Endodermal cell (in vitro differentiated cells): ENCODE results near the gene GARIN5A. TPM values are rescaled to one million over a fixed set of nuclear protein-coding genes. Genes with fewer than 3 reads are reported as not detected.
A peak's percentile ranks its signal among the peaks of the same experiment; 100 is the strongest.

Source experiments
- DNase-seq: peaks from one replicate; pipeline ENCODE4 v3.0.0-alpha.2; 2017
- H3K27ac ChIP-seq: 2 replicates; pipeline ENCODE4 v1.5.1; 2013; ENCODE audit warnings: mild to moderate bottlenecking, low read depth, low read length, moderate library complexity
- H3K27me3 ChIP-seq: 2 replicates; pipeline ENCODE4 v1.6.1; 2013; ENCODE audit warnings: mild to moderate bottlenecking, low read length, moderate library complexity; ENCODE audit not compliant: insufficient read depth, control insufficient read depth, poor library complexity, severe bottlenecking
- H3K36me3 ChIP-seq: 2 replicates; pipeline ENCODE4 v1.7.0; 2013; ENCODE audit warnings: mild to moderate bottlenecking, low read length, moderate library complexity; ENCODE audit not compliant: control insufficient read depth, insufficient read depth
- H3K4me1 ChIP-seq: one replicate; pipeline ENCODE4 v1.7.0; 2013; ENCODE audit warnings: low read length; ENCODE audit not compliant: control insufficient read depth, insufficient read depth
- H3K4me3 ChIP-seq: 2 replicates; pipeline ENCODE4 v1.5.1; 2013; ENCODE audit warnings: mild to moderate bottlenecking, low read length, moderate library complexity
- H3K9ac ChIP-seq: 2 replicates; pipeline ENCODE4 v1.6.1; 2013; ENCODE audit warnings: mild to moderate bottlenecking, low read length, moderate library complexity; ENCODE audit not compliant: poor library complexity, severe bottlenecking; ENCODE audit errors: extremely low read depth
- H3K9me3 ChIP-seq: 2 replicates; pipeline ENCODE4 v1.6.1; 2013; ENCODE audit warnings: mild to moderate bottlenecking, low read length, moderate library complexity; ENCODE audit not compliant: control insufficient read depth
- H3K27ac Mint-ChIP-seq: 2 replicates; pipeline ENCODE4 v1.8.0; 2020; ENCODE audit warnings: mixed read lengths
- H3K27me3 Mint-ChIP-seq: 2 replicates; pipeline ENCODE4 v1.8.0; 2021; ENCODE audit warnings: mild to moderate bottlenecking, mixed read lengths; ENCODE audit not compliant: insufficient read depth
- H3K36me3 Mint-ChIP-seq: 2 replicates; pipeline ENCODE4 v1.8.0; 2020; ENCODE audit warnings: low read depth, mixed read lengths
- H3K4me1 Mint-ChIP-seq: 2 replicates; pipeline ENCODE4 v1.8.0; 2020; ENCODE audit warnings: mixed read lengths
- H3K4me3 Mint-ChIP-seq: 2 replicates; pipeline ENCODE4 v1.8.0; 2020; ENCODE audit warnings: mild to moderate bottlenecking, moderate library complexity, mixed read lengths
- H3K9me3 Mint-ChIP-seq: 2 replicates; pipeline ENCODE4 v1.8.0; 2020; ENCODE audit warnings: mild to moderate bottlenecking, mixed read lengths
- WGBS, 2 experiments: methylation state at CpG; one replicate each; pipeline versions ENCODE4 v1.1.5 to v1.1.7; 2013; ENCODE audit warnings: missing lambda C conversion rate in 2 of 2, mixed read lengths in 1 of 2; ENCODE audit not compliant: insufficient coverage in 1 of 2, insufficient read length in 1 of 2; 5-methylcytosine and 5-hydroxymethylcytosine counted together
- total RNA-seq, 2 donors: library from RNA; stranded (reverse); fragmentation: NEBNext Ultra II Directional in 1 of 2; extraction: Animal tissue kit (Norgen Biotek cat#: 25700) in 1 of 2; gene quantifications; 2 replicates in 1 of 2; 3 replicates in 1 of 2; pipeline ENCODE4 v1.2.1, GENCODE V29; 2021
- TF ChIP-seq, protein P1 (sequence below): fragments of 200-600 bp; sonication (generic); conservative IDR thresholded peaks from 2 replicates; pipeline ENCODE4 v1.5.0; 2021; ENCODE audit warnings: antibody characterized with exemption, mild to moderate bottlenecking

The GARIN5A gene
- total RNA-seq, 2 donors from 2014 or later: 8.3 to 9.5 TPM

- Histone ChIP-seq H3K27me3 (no peaks in the 10 kb centered on the region), H3K27ac (no peak overlapping the region), H3K4me1 (no peaks in the 10 kb centered on the region), H3K4me3 (no peak overlapping the region), H3K9ac (no peak overlapping the region), H3K9me3 (no peaks in the 10 kb centered on the region), H3K36me3 (no peaks in the 10 kb centered on the region)
- WGBS, 2 experiments: 83 to 86% methylated on average over 4 to 7 of the region's 7 CpGs
- Mint-ChIP-seq H3K27me3 (peaks cover 4% of the 10 kb centered on the region), H3K36me3 (no peaks in the 10 kb centered on the region), H3K9me3 (no peaks in the 10 kb centered on the region), H3K4me3 (no peak overlapping the region), H3K4me1 (peaks cover 5% of the 10 kb centered on the region), H3K27ac (no peak overlapping the region)
- DNase-seq: no peak
- TF ChIP-seq, protein P1, sequence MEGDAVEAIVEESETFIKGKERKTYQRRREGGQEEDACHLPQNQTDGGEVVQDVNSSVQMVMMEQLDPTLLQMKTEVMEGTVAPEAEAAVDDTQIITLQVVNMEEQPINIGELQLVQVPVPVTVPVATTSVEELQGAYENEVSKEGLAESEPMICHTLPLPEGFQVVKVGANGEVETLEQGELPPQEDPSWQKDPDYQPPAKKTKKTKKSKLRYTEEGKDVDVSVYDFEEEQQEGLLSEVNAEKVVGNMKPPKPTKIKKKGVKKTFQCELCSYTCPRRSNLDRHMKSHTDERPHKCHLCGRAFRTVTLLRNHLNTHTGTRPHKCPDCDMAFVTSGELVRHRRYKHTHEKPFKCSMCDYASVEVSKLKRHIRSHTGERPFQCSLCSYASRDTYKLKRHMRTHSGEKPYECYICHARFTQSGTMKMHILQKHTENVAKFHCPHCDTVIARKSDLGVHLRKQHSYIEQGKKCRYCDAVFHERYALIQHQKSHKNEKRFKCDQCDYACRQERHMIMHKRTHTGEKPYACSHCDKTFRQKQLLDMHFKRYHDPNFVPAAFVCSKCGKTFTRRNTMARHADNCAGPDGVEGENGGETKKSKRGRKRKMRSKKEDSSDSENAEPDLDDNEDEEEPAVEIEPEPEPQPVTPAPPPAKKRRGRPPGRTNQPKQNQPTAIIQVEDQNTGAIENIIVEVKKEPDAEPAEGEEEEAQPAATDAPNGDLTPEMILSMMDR: no peak
Measured at GRCh38 chr19:50462970-50463369, 13.7 kb downstream of the GARIN5A start.

DNA sequence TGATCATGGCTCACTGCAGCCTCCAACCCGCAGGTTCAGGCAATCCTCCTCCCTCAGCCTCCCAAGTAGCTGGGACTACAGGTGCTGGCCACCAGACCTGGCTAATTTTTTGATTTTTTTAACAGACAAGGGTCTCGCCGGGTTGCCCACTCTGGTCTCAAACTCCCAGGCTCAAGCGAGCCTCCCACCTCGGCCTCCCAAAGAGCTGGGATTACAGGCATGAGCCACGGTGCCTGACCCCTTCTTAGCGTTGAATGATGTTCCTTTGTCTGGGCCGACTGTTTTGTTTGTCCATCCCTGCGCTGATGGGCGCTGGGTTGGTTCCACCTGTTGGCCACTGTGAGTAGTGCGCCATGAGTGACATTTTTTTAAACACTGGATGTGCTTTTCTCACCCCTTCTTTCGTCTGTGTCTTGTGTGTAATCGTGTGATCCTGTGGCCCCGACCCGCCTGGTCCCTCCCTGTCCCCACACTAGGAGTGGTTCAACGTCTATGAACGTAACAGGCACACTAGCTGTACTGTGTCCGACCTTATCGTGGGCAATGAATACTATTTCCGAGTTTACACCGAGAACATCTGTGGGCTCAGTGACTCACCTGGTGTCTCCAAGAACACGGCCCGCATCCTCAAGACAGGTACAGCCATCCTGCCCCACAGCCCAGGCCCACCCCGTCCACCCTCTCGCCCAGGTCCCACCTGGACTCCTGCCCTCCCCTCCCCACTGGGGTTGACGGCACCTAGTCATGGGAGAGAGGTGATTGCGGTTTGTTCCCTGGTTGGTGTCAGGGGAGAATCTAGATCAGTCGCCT is 15.4 kb downstream of the GARIN5A start:
- no peaks in the 10 kb centered on the region for H3K9me3 Mint-ChIP-seq
- H3K4me1 ChIP-seq: no peaks in the 10 kb centered on the region
- H3K9ac ChIP-seq: no peak overlapping the region
- H3K4me3 Mint-ChIP-seq: no peak overlapping the region
- H3K4me3 ChIP-seq: no peak overlapping the region
- no peaks in the 10 kb centered on the region for H3K9me3 ChIP-seq
- TF ChIP-seq, protein P1: peak; percentile 87
- H3K27me3 Mint-ChIP-seq: peaks cover 8% of the 10 kb centered on the region
- H3K36me3 Mint-ChIP-seq: no peaks in the 10 kb centered on the region
- H3K4me1 Mint-ChIP-seq: peaks cover 5% of the 10 kb centered on the region
- no peak overlapping the region for H3K27ac ChIP-seq
- H3K36me3 ChIP-seq: no peaks in the 10 kb centered on the region
- WGBS, 2 experiments: 43 to 49% methylated on average over 22 to 28 of the region's 28 CpGs
- H3K27ac Mint-ChIP-seq: no peak overlapping the region
- no peaks in the 10 kb centered on the region for H3K27me3 ChIP-seq
- DNase-seq: peak; percentile 90

GRCh38 chr19:50460161-50460765 is 16.4 kb downstream of the GARIN5A start:
- Histone ChIP-seq H3K27ac (no peak overlapping the region), H3K9me3 (no peaks in the 10 kb centered on the region), H3K4me1 (no peaks in the 10 kb centered on the region), H3K4me3 (no peak overlapping the region), H3K36me3 (no peaks in the 10 kb centered on the region), H3K9ac (no peak overlapping the region), H3K27me3 (no peaks in the 10 kb centered on the region)
- no peak for DNase-seq
- no peak overlapping the region for H3K4me3 Mint-ChIP-seq
- TF ChIP-seq, protein P1: no peak
- no peaks in the 10 kb centered on the region for H3K4me1 Mint-ChIP-seq
- WGBS, 2 experiments: 75 to 78% methylated on average over 13 of the region's 13 CpGs
- peaks cover 12% of the 10 kb centered on the region for H3K27me3 Mint-ChIP-seq
- no peaks in the 10 kb centered on the region for H3K36me3 Mint-ChIP-seq
- no peak overlapping the region for H3K27ac Mint-ChIP-seq
- no peaks in the 10 kb centered on the region for H3K9me3 Mint-ChIP-seq
